ENCODE measurements around the gene MRAS. TPM values are rescaled to one million over a fixed set of nuclear protein-coding genes. Genes with fewer than 3 reads are reported as not detected.

Gene MRAS
- total RNA-seq, 4 donors from 2014 or later, result 13.8 to 83.0 (median 46.8) TPM

DNA sequence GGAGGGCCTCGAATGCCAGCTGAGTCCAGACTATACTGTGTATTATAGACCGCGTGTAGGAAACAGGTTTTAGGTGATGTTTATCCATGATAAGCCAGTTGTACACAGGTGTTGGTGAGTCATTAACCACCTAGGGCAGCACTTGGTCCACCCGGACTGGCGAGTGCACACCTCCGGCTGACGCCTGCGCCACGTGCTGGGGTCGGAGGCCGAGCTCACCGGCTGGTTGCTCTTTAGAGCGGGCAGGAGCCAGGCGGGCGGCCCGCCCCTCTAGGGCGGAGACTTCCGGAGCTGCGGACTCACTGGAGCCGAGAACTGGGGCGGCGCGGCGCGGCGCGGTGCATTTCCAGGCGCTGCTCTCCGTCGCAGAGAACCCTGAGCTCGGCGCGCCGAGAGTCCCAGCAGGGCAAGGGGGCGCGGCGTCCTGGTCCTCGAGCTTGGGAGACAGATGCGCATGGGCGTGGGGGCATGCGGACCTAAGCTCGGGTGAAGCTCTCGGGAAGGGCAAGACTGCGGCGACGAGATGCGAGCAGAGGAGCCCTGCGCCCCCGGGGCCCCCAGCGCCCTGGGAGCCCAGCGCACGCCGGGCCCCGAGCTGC lies 86.0 kb downstream of the MRAS start, which contains the start of gene ESYT3:
TSS of gene ESYT3 (plus strand) at position 341 of the 599 bp plus-strand sequence. CDS start at position 524, 183 bp downstream.
- intact Hi-C loops (cut with DNase I; ENCODE audit: low total_unique reads), result no loop called here
- H3K4me3 ChIP-seq, result peak within 1 kb of the TSS; percentile 33 to 49
- no peaks in the 10 kb centered on the region for H3K9me3 ChIP-seq
- H3K27ac ChIP-seq, result no peak within 1 kb of the TSS
- H3K27me3 ChIP-seq, result no peaks in the 10 kb centered on the region
- peak in 1 of 2 donors; percentile 37 for TF ChIP-seq POLR2A (IDR thresholded peaks at IDR 0.05)
- TF ChIP-seq, protein P1, sequence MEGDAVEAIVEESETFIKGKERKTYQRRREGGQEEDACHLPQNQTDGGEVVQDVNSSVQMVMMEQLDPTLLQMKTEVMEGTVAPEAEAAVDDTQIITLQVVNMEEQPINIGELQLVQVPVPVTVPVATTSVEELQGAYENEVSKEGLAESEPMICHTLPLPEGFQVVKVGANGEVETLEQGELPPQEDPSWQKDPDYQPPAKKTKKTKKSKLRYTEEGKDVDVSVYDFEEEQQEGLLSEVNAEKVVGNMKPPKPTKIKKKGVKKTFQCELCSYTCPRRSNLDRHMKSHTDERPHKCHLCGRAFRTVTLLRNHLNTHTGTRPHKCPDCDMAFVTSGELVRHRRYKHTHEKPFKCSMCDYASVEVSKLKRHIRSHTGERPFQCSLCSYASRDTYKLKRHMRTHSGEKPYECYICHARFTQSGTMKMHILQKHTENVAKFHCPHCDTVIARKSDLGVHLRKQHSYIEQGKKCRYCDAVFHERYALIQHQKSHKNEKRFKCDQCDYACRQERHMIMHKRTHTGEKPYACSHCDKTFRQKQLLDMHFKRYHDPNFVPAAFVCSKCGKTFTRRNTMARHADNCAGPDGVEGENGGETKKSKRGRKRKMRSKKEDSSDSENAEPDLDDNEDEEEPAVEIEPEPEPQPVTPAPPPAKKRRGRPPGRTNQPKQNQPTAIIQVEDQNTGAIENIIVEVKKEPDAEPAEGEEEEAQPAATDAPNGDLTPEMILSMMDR (IDR thresholded peaks at IDR 0.05), result no peak
- H3K4me1 ChIP-seq, result no peaks in the 10 kb centered on the region
- peak; percentile 60 to 67 for DNase-seq
- no peaks in the 10 kb centered on the region for H3K36me3 ChIP-seq

DNA sequence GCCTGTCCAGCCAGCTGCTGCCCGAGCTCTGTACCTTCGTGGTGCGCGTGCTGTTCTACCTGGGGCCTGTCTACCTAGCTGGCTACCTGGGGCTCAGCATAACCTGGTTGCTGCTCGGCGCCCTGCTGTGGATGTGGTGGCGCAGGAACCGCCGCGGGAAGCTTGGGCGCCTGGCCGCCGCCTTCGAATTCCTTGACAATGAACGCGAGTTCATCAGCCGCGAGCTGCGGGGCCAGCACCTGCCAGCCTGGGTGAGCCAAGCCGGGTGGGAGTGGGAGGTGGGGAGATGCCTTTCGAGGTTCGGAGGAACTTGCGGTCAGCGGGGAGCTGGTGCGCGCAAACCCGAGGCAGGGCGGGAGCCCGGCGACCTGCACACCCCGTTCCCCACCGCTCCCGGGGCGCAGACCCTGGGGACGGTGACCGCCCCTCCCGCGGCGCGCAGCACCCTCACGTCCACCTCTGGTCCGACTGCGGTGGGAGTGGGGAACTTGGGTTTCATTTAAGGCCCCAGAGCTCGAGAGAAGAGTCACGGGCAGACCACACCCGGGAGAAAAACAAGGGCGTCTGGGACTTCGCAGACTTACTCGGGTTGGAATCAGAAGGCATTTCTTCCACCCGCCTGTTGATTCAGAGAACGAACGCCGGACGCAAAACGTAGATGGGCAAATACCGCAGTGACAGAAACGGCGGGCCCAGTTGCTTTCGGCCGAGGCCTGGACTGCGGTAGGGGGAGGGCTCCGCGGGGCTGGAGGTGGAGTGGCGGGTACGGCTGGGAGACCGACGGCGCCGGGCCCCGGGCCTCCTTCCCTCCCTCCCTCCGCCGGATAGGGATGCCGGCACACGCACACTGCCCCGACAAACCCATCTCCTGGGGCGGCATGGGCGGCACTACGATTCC lies 86.7 kb downstream of the MRAS start:
- no peaks in the 10 kb centered on the region for H3K27me3 ChIP-seq
- no peak overlapping the region for H3K27ac ChIP-seq
- H3K36me3 ChIP-seq, result no peaks in the 10 kb centered on the region
- intact Hi-C loops (cut with DNase I; ENCODE audit: low total_unique reads), result no loop called here
- H3K9me3 ChIP-seq, result no peaks in the 10 kb centered on the region
- peak overlapping the region; percentile 33 to 49 for H3K4me3 ChIP-seq
- no peaks in the 10 kb centered on the region for H3K4me1 ChIP-seq
- TF ChIP-seq, protein P1 (IDR thresholded peaks at IDR 0.05), result no peak
- no peak for TF ChIP-seq POLR2A (IDR thresholded peaks at IDR 0.05)
- DNase-seq, result no peak

DNA sequence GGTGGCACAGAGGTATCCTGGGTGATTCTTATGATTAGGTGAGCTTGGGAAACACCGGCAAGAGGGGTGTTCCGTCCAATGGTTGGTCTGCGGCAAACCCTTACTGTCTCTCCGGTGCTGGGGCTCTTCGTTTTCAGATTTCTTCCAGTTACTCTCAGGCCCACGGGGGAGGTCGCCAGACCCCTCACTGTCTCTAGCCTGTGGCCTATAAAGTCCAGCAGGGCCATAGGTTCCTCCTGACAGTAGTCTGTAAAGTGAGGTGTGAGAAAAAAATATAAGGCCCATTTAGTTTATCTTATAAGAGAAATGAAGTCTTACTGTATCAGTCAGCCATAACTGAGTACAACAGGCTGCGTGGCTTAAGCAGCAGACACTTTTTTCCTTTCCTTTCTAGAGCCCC lies 87.5 kb downstream of the MRAS start:
- H3K9me3 ChIP-seq, result no peaks in the 10 kb centered on the region
- intact Hi-C loops (cut with DNase I; ENCODE audit: low total_unique reads), result no loop called here
- no peak for DNase-seq
- H3K36me3 ChIP-seq, result no peaks in the 10 kb centered on the region
- H3K27me3 ChIP-seq, result no peaks in the 10 kb centered on the region
- H3K4me3 ChIP-seq, result peak overlapping the region in 1 of 2 donors; percentile 49
- no peak overlapping the region for H3K27ac ChIP-seq
- TF ChIP-seq, protein P1 (IDR thresholded peaks at IDR 0.05), result no peak
- no peak for TF ChIP-seq POLR2A (IDR thresholded peaks at IDR 0.05)
- no peaks in the 10 kb centered on the region for H3K4me1 ChIP-seq

DNA sequence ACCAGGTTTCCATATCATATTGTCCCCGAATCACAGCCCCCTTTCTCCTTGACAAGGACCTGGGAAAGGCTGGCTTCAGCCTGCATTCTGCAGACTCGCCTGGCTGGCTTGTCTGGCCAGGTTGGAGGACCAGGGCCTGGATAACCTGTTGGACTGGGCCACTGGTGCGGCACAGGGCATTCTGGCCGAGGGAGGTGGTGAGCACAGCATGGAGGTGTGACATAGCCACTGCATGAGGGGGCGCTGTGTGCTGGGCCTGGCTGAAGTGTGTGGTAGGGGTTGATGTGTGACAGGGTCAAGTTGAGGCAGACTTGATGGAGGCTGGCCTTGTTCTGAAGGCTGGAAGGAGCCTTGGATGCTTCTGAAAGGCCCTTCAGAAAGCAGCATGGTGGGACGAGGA lies 88.9 kb downstream of the MRAS start:
- intact Hi-C loops (cut with DNase I; ENCODE audit: low total_unique reads), result no loop called here
- TF ChIP-seq, protein P1 (IDR thresholded peaks at IDR 0.05), result no peak
- H3K27me3 ChIP-seq, result no peaks in the 10 kb centered on the region
- H3K4me3 ChIP-seq, result no peak overlapping the region
- H3K36me3 ChIP-seq, result no peaks in the 10 kb centered on the region
- no peak overlapping the region for H3K27ac ChIP-seq
- H3K4me1 ChIP-seq, result no peaks in the 10 kb centered on the region
- no peaks in the 10 kb centered on the region for H3K9me3 ChIP-seq
- DNase-seq, result no peak

DNA sequence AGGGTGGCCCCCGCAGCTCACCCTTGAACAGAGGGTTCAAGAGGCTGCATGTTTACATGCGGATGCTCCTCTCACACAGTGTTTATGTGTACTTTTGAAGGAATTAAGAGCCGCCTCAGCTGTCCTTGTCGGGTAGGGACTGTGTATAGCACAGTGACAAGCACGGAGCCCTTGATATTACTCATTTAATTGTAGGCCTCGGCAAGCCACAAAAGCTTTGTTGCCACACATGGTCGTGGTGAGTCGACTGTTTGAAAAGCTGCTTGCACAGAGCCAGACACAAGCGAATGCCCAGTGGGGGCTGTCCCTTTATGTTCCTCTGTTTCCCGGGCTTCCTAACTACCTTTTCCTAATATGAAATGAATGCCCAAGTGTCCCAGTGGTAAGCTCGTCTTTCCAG lies 90.5 kb downstream of the MRAS start:
- Histone ChIP-seq H3K4me1 (no peaks in the 10 kb centered on the region), H3K36me3 (no peaks in the 10 kb centered on the region), H3K4me3 (no peak overlapping the region), H3K27ac (no peak overlapping the region), H3K9me3 (no peaks in the 10 kb centered on the region), H3K27me3 (no peaks in the 10 kb centered on the region)
- intact Hi-C loops (cut with DNase I; ENCODE audit: low total_unique reads), result no loop called here
- no peak for TF ChIP-seq POLR2A (IDR thresholded peaks at IDR 0.05)
- TF ChIP-seq, protein P1 (IDR thresholded peaks at IDR 0.05), result no peak
- DNase-seq, result no peak
